SHP77 (cell line): ENCODE results near the gene NPFF.
A peak's percentile ranks its signal among the peaks of the same experiment; 100 is the strongest.
"Not testable (repeated sequence)": the region's sequence is repeated elsewhere in the genome, so short reads cannot be mapped to it uniquely, and the experiment has no call there.

Experiments
- DNase-seq, 2 experiments: peaks; one replicate each; lab custom pipeline; 2025; lab: John Stamatoyannopoulos, UW

Gene NPFF

GRCh38 chr12:53495903-53496751, 11.2 kb downstream of the NPFF start:
- no peak for DNase-seq

- peak in 1 of 2 experiments; percentile 5 for DNase-seq
These were observed 13.5 kb downstream of the NPFF start for GRCh38 chr12:53493610-53494391.

GRCh38 chr12:53492830-53493609, 14.3 kb downstream of the NPFF start:
- peak; percentile 84 to 90 for DNase-seq

- DNase-seq = peak in 1 of 2 experiments; percentile 10
These were observed 15.1 kb downstream of the NPFF start for GRCh38 chr12:53492188-53492587.

- DNase-seq = no peak
These were observed 17.9 kb downstream of the NPFF start for GRCh38 chr12:53489242-53489864.

- no peak for DNase-seq
These were observed 20.4 kb downstream of the NPFF start for GRCh38 chr12:53486736-53487487.

- DNase-seq = no peak
These were observed 21.1 kb downstream of the NPFF start for GRCh38 chr12:53485955-53486735.

- DNase-seq = no peak
These were observed 22.4 kb downstream of the NPFF start for GRCh38 chr12:53484686-53485575.

- DNase-seq = no peak
These were observed 23.3 kb downstream of the NPFF start for GRCh38 chr12:53483979-53484377.

GRCh38 chr12:53483225-53483978, 23.9 kb downstream of the NPFF start:
- no peak for DNase-seq

GRCh38 chr12:53482626-53483168, 24.6 kb downstream of the NPFF start:
- no peak for DNase-seq

GRCh38 chr12:53481939-53482586, 25.2 kb downstream of the NPFF start:
- no peak for DNase-seq

- not testable (repeated sequence) for DNase-seq
These were observed 25.8 kb downstream of the NPFF start for GRCh38 chr12:53481458-53481857.

- DNase-seq = no peak
These were observed 26.5 kb downstream of the NPFF start for GRCh38 chr12:53480491-53481442.

- DNase-seq = no peak
These were observed 28.0 kb downstream of the NPFF start for GRCh38 chr12:53479331-53479730.

GRCh38 chr12:53478865-53479264, 28.4 kb downstream of the NPFF start:
- DNase-seq = no peak
